Measurements from ENCODE around the gene CCDC157.

- TF ChIP-seq EP300 (IDR thresholded peaks at IDR 0.05) (no peak), CTCF (IDR thresholded peaks at IDR 0.05) (no peak), POLR2A (IDR thresholded peaks at IDR 0.05) (no peak)
Observed at GRCh38 chr22:30358541-30358940, 1.7 kb downstream of the CCDC157 start.

Data from suprapubic skin (tissue), 3 donors.